ENCODE measurements around the gene AVP.

AVP gene

GRCh38 chr20:3090565-3090964 lies 6.0 kb upstream of the AVP start:
- no peak for TF ChIP-seq CTCF (conservative IDR thresholded peaks at IDR 0.05; ENCODE audit: low read depth, low read length)
- no peak for DNase-seq (ENCODE audit: low read depth)
- H3K4me3 ChIP-seq (ENCODE audit: low read depth, low read length) = no peak overlapping the region

- H3K4me3 ChIP-seq (ENCODE audit: low read depth, low read length) = no peak overlapping the region
- DNase-seq (ENCODE audit: low read depth) = no peak
- TF ChIP-seq CTCF (conservative IDR thresholded peaks at IDR 0.05; ENCODE audit: low read depth, low read length) = no peak
Measured at GRCh38 chr20:3088031-3088430, 3.5 kb upstream of the AVP start.

- H3K4me3 ChIP-seq (ENCODE audit: low read depth, low read length) = no peak overlapping the region
- no peak for TF ChIP-seq CTCF (conservative IDR thresholded peaks at IDR 0.05; ENCODE audit: low read depth, low read length)
- no peak for DNase-seq (ENCODE audit: low read depth)
Measured at GRCh38 chr20:3085571-3086072, 1.1 kb upstream of the AVP start.

GRCh38 chr20:3084986-3085360 lies 449 bp upstream of the AVP start:
- DNase-seq (ENCODE audit: low read depth) = no peak
- TF ChIP-seq CTCF (conservative IDR thresholded peaks at IDR 0.05; ENCODE audit: low read depth, low read length) = no peak
- H3K4me3 ChIP-seq (ENCODE audit: low read depth, low read length) = no peak overlapping the region

GRCh38 chr20:3082955-3083952 lies 1.3 kb downstream of the AVP start:
- no peak for TF ChIP-seq CTCF (conservative IDR thresholded peaks at IDR 0.05; ENCODE audit: low read depth, low read length)

GRCh38 chr20:3082306-3082951 lies 2.1 kb downstream of the AVP start:
- no peak for DNase-seq (ENCODE audit: low read depth)
- no peak overlapping the region for H3K4me3 ChIP-seq (ENCODE audit: low read depth, low read length)
- no peak for TF ChIP-seq CTCF (conservative IDR thresholded peaks at IDR 0.05; ENCODE audit: low read depth, low read length)

More at GRCh38 chr20:3082955-3083952, 1.3 kb downstream of the AVP start:
- H3K4me3 ChIP-seq (ENCODE audit: low read depth, low read length) = no peak overlapping the region
- no peak for DNase-seq (ENCODE audit: low read depth)

All from choroid plexus epithelial cell (primary cell).